GM18870 (cell line): ENCODE measurements around the gene GBP2.

Experiments
- ATAC-seq: cut with Tn5 transposase; IDR thresholded peaks from one replicate; pipeline ENCODE4 v1.9.1; 2021; ENCODE audit warnings: moderate library complexity; ENCODE audit not compliant: unreplicated experiment

Gene GBP2, protein sequence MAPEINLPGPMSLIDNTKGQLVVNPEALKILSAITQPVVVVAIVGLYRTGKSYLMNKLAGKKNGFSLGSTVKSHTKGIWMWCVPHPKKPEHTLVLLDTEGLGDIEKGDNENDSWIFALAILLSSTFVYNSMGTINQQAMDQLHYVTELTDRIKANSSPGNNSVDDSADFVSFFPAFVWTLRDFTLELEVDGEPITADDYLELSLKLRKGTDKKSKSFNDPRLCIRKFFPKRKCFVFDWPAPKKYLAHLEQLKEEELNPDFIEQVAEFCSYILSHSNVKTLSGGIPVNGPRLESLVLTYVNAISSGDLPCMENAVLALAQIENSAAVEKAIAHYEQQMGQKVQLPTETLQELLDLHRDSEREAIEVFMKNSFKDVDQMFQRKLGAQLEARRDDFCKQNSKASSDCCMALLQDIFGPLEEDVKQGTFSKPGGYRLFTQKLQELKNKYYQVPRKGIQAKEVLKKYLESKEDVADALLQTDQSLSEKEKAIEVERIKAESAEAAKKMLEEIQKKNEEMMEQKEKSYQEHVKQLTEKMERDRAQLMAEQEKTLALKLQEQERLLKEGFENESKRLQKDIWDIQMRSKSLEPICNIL

DNA sequence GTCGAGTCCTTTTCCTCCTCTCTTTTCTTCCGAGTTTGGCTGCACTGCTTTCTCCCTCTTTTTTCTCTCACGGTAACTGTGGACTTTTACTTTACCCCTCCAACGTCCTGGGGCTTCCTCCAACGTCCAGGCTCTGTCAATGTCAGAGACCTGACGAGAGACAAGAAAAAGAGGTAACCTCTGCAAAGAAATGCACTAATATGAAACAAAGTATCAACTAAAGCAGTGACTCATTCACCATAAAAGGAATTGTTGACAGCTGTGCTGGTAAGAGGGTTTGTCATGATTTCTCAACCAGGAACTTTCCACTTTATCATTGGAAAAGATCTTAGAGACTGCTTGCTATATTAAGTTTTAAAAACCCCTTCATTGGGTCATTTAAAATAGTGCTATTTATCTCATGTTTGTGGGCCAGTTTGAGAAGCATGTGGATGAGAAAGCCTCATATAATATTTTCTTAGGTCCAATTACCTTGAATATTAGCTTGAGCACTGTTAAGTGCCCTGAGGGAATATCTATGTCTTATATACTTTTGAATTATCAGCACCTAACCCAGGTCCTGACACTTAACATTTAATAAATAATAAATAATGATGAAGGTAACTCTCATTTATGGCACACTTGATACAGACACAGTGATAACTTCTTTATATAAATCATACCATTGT lies at the start of gene GBP2:
GBP2 (minus strand) TSS at position 202 of the 668 bp plus-strand sequence. CDS start 4,148 bp downstream, outside the sequence.
- ATAC-seq: peak; percentile 67

DNA sequence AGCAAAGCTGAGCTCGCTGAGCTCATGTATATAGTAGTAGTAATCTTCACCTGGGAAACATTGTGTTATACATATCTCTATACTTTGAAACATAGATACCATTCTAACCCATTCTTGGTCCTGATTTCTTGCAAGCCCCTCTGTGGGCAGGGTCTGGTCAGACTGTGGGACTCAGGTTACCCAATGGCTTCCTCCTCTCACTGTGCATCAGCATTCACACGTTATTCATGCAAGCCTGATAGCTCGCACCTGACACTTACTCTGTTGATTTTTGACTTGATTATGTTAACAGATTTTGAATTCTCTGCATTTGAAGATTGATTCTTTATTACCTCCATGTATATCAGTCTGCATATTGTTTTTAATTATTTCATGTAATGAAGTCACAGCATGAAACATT lies 48.6 kb upstream of the GBP2 start:
- no peak for ATAC-seq

DNA sequence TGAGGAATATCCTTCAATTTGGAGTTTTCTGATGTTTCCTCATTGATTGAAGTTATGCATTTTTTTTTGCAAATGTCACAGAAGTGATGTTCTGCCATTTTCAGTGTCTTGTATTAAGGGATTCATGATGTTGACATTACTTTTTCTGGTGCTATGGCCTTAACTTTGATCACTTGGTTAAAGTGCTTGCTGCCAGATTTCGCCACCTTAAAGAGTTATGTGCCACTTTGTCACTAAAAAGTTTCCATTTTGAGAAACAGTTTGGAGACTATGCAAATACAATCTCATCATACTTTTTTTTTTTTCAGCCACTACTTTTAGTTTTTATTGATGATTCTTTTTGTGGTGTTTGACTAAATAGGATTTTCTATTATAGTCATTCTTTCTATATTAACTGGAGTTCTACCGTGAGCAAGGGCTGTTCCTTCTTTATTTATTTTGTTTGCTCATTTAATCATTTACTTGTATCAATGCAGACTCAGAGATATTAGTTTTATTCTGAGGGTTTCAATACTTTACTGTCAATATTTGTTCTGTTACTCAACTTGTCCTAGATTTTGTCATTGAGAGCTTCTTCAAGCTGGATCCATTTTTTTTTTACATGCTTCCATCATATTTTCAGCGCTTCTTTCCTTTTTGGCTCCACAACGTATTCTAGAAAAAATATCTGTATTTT lies 46.7 kb upstream of the GBP2 start:
- ATAC-seq: no peak

DNA sequence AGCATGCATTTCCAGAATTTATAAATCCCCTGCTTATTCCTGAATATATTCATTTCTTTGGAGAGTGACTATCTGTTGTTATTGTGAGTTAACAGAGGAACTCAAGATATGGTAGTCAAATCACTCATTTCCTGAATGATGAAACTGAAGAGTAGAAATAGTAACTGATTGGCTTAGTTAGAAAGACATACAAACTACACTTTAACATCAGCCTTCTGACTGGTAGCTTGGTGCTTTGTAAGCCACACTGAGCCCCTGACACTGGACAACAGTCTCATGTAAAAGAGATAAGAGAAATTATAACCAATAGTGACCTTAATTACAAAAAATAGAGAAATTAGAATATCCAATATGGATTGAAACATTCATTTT lies 45.1 kb upstream of the GBP2 start:
- ATAC-seq: no peak

DNA sequence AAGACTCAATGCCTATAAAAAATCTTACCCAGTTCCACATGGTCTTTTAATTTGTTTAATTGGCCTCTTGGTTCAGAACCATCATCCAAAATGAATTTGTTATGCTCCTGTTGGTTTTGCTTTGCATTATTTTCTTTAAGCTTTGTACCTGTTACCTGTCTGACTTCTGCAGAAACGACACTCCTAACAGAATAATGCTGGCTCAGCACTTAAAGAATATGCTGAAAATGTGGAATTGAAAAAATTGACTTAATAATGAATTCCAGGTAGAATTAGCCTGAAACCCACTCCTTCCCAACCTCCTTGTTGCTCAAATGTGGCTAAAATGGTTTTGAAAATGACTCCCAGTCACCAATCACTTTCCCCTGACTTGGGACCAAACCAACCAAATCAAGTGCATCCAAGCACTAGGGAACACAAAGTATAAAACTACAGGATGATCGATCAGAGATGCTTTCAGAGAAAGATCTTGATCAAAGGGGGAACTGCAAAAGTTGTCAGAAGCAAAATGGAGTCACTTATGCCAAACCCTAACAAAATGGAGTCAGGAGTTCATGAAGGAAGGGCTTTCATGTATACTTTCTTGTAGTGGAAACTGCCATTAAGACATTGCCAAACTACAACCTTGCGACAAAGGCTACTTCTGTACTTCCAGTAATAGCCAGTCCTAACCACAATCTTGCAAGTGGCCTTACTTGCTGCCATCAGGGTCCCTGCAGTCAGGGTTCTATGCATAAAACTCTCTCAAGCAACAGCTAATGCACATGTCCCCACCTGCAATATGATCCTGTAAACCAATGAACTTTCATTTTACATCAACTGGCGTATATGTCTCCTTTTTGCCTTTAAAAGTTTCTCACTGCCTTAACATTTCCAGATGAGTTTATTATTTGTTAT lies 44.5 kb upstream of the GBP2 start:
- ATAC-seq: no peak

DNA sequence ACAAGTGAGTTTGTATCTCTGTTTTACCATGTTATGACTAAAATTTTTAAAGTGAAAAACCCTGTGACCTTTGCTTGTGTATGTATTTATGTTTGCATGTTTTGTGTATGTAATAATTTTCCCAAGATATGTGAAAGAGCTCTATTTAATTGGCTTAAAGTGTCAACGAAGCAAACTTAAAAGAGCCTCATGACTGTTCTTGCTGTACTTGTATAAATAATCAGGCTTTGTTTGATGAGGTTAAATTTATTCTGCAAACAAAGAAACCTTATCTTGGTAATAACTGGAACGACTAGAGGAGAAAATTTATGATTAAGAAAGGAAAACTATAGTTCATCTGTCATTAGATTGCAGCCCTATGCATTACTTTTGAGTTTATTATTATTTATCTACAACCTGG lies 43.3 kb upstream of the GBP2 start:
- ATAC-seq: no peak

DNA sequence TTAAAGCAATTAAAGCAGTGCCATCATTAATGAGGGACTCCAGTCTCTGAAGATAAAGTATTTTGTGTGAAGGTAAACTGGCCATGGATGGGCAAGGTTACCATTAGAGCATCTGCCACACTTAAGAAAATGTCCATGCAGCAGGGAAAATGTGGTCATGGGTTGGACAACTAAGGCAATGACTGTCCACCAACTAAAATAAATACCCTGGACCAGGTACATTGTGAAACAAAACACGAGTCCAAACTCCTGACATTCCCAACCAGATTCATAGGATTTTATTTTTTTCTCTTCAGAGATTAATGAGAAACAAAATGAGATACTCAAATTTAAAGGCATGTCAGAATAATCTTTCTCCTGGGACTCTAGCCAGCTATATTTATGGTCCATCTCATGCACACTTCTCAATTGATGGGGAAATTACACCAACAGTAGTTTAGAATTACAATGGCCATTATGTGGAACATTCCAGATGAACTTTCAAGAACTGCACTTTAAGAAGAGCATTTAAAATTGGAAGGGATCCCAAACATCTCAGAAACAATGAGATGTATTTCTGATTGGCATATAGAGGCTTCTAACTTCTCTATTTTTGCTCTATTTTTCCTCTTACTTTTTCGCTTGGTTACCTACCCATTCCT lies 41.8 kb upstream of the GBP2 start:
- ATAC-seq: no peak

DNA sequence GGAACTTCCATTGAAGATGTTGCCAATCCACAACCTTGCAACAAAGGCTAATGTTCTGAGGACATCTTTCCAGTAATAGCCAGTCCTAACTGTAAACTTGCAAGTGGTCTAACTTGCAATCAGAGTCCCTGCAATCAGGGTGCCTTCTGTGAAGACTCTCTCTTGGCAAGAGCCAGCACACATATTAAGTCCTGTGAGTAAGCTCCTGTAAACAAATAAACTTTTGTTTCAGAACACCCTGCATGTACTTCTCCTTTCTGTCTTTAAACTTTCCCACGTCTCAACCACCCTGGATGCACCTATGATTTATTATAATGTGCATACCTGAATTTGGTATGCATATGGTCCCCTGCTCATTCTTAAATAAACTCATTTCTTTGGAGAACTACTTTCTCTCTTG lies 40.8 kb upstream of the GBP2 start:
- no peak for ATAC-seq

DNA sequence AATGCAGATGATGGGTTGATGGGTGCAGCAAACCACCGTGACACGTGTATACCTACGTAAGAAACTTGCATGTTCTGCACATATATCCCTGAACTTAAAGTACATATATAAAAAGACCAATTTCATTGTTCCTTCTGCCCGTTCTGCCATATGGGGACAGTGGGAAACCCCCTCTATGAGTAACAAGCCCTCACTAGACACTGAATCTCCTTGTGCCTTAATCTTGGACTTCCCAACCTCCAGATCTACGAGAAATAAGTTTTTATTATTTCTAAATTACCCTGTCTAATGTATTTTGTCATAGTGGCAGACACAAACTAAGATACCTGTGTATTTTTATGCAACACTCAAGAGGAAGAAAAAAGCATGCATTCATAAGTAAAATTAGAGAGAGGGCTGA lies 39.9 kb upstream of the GBP2 start:
- no peak for ATAC-seq

DNA sequence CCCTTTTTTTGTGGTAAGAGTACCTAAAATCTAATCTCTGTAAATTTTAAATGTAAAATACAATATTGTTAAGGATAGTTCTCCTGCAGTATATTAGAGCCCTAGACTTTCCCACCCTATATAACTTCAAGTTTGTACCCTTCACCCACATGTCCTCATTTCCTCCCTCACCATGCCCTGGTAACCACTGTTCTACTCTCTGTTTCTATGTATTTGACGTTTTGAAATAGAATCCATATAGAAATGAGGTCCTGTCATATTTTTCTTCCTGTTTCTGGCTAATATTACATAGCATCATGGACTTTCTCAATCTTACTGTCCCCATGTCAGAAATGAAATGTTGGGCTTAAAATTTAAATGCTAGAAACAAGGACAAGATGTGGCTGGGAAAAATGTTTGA lies 25.1 kb upstream of the GBP2 start:
- ATAC-seq: no peak

DNA sequence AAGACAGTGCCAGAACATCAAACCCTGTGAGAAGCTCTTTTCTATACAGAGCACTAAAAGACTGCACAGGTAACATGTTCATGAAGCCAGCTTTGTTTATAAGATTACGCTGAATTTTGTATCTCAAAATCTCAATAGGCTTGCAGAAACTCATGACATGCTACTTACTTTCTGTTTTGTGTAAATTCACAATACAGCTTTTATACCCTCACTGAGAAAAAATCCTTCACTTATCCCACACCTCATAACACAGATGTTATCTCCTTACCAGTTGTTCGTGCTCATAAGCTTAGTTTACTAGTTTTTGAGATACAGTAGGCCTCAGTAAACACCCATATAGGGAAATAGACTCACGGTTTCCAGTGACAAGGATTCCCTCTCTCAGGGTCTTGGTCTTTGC lies 24.1 kb upstream of the GBP2 start:
- no peak for ATAC-seq

DNA sequence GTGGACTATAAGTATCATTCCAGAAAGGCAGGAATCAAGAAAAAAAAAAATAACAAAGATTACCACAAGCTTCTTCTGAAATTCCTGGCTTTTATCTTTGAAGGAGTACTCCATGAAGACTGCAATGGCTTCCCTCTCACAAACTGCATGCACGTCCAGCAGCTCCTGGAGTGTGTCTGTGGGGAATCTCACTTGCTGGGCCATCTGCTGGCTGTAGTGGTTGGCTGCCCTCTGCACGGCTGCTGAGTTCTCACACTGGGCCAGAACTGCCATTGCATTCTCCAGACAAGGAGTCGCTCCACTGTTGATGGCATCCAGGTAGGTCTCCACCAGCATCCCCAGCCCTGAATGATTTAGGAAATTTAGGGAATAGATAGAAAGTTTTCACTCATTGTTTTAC lies 23.3 kb upstream of the GBP2 start:
- no peak for ATAC-seq

DNA sequence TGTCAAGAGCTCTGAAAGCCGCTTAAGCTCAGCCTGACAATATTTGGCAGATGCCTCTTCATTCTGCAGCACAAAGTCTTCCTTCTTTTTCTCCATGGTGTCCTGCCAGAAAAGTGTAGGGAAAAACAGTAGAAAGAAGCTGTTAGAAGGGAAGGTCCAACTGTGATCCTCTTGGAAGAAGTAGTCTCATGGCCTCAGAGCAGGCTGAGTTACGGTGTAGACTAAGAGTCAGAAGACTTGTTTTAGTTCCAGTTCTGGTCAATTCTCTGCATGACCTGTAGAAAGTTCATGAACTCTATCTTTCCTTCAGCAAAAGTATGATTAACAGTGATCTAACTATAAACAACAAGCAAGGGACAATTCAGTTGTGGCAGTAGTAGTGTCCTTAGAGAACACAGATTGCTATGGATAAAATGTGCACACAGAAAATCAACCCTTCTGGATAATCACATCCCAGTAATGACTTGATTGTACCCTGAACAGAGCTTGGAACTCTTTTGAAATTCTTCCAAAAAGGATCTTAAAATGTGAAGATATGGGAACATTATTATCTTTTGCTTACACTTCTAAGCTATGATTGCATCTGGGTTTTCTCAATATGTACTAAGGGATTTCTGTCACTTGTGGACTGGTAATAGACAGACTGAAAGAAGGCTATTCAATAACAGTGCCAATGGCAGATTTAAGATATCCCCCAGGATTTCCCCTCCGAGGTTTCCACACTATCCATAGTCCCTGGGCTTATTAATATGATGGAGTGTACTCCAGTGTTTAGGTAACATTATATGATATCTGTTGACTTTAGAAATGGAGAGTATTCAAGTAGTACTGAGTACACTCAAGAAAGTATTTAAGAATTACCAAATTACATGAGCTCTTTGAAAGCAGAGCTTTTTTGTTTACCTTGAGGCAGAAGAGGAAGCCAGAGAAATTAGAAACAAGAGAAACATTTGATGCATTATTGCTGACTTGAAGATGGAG lies 22.1 kb upstream of the GBP2 start:
- ATAC-seq: no peak

DNA sequence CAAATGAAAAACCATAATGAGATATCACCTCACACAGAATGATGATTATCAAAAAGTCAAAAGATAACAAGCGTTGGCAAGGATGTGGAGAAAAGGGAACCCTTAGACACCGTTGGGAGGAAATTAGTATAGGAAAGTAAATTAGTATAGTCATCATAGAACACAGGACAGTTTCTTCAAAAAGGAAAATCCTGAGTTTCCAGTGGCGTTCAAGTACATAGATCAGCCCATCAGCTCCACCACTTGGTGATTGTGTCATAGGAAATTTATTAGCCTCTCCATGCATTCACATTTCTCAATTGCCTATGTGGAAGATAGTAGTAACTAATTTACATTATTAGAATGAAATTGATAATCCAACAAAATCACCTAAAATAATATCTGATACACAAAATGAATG lies 20.8 kb upstream of the GBP2 start:
- no peak for ATAC-seq

DNA sequence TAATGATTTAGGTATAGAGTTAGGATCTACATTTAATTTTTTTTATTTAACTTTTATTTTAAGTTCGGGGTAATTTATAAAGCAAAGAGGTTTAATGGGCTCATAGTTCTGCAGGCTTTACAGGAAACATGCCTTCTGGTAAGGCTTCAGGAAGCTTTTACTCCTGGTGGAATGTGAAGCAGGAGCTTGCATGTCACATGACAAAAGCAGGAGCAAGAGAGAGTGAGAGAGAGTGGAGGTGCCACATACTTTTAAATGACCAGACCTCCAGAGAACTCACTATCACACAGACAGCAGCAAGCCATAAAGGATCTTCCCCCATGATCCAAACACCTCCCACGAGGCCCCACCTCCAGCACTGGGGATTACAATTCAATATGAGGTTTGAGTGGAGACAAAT lies 17.6 kb upstream of the GBP2 start:
- ATAC-seq: no peak

DNA sequence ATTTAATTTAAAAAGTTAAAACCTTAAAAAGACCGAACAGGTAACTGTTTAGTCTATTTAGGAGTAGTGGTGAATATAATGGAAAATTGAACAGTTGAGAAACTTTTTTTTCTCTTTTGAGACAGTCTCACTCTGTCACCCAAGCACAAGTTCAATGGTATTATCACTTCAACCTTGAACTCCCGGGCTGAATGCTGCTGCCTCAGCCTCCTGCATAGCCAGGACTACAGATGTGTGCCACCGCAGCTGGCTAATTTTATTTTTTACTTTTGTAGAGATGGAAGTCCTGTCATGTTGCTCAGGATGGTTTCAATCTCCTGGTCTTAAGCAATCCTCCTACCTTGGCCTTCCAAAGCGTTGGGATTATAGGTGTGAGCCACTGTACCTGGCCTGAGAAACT lies 16.2 kb upstream of the GBP2 start:
- ATAC-seq: no peak

DNA sequence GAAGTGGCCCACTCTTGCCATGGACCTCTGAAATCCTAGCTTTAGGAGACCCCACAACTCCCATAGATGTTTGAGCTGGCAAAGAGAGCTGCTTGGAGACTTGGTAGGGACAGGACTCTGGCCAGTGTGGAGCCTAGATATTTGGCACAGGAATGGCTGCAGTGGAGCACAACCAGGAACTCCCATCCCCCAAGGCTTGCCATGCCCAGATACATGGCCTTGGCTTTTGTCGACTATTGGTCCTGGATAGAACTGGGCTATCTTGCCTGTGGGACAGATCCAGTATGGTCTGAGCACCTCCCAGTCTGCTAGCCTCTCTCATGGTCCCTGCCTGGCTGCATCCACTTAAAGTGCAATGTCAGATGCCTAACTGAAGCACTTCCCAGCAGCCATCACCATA lies 7.8 kb upstream of the GBP2 start:
- no peak for ATAC-seq

DNA sequence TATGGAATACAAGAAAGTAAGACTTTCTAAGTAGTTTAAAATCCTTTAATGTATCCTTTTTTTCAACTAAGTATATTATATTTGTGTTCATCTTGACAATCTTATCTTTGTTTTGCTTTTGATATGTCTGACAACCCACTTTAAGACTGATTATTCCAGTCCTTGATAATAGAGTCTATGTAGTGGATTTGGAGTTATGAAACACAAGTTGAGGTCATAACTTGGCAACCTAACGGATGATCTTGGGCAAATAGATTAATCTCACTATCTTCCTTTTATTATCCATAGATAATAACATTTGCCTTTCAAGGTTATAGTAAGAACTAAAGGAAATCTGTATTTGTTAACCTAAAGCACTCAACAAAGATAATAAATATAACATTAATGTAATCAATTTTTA lies 4.8 kb upstream of the GBP2 start:
- ATAC-seq: no peak

DNA sequence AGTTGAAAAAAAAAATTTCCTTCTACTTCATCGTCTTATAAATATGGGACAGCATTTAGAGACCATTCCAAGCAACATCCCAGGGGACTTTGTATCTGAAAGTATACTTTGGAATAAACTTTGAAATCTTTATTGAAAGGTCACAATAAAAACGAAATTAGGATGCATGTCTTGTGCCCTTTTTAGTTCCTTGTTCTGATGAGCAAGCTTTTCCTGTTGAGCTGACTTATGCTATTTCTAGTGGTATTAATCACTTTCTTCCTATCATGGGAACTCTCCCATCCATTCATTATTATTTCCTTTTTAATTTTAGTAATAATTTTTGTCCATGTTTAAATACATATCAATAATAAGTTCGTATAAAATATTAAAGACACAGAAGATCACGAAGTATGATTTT lies 4.0 kb upstream of the GBP2 start:
- no peak for ATAC-seq
